HEK293 (cell line): ENCODE measurements around the gene RNU2-1.
A peak's percentile ranks its signal among the peaks of the same experiment; 100 is the strongest.

Source experiments
- BCL11B ChIP-seq: fragments of 450-650 bp; formaldehyde crosslinking; IDR thresholded peaks from 2 replicates; pipeline ENCODE4 v1.5.1; 2016; ENCODE audit warnings: low read depth, missing biosample characterization, missing genetic modification characterization
- OSR2 ChIP-seq: fragments of 450-650 bp; formaldehyde crosslinking; IDR thresholded peaks from 2 replicates; pipeline ENCODE4 v1.5.1; 2016; ENCODE audit warnings: missing biosample characterization, missing genetic modification characterization
- OVOL3 ChIP-seq: fragments of 450-650 bp; formaldehyde crosslinking; IDR thresholded peaks from 2 replicates; pipeline ENCODE4 v1.5.1; 2016; ENCODE audit warnings: missing biosample characterization, missing genetic modification characterization
- REPIN1 ChIP-seq: fragments of 450-650 bp; formaldehyde crosslinking; IDR thresholded peaks from 2 replicates; pipeline ENCODE4 v1.5.1; 2017; ENCODE audit warnings: missing biosample characterization, missing genetic modification characterization, low read depth
- ZBTB7A ChIP-seq: fragments of 450-650 bp; formaldehyde crosslinking; IDR thresholded peaks from 2 replicates; pipeline ENCODE4 v1.5.1; 2016; ENCODE audit warnings: low read depth, missing biosample characterization, missing genetic modification characterization
- ZEB2 ChIP-seq: fragments of 450-650 bp; formaldehyde crosslinking; IDR thresholded peaks from 2 replicates; pipeline ENCODE4 v1.5.1; 2016; ENCODE audit warnings: missing biosample characterization, missing genetic modification characterization
- ZNF132 ChIP-seq: fragments of 450-650 bp; formaldehyde crosslinking; IDR thresholded peaks from 2 replicates; pipeline ENCODE4 v1.5.1; 2017; ENCODE audit warnings: missing biosample characterization, missing genetic modification characterization, borderline replicate concordance
- ZNF169 ChIP-seq: fragments of 450-650 bp; formaldehyde crosslinking; IDR thresholded peaks from 2 replicates; pipeline ENCODE4 v1.5.1; 2016; ENCODE audit warnings: missing biosample characterization, missing genetic modification characterization
- ZNF2 ChIP-seq: fragments of 450-650 bp; formaldehyde crosslinking; IDR thresholded peaks from 2 replicates; pipeline ENCODE4 v1.5.1; 2016; ENCODE audit warnings: missing biosample characterization, missing genetic modification characterization
- ZNF223 ChIP-seq: fragments of 450-650 bp; formaldehyde crosslinking; IDR thresholded peaks from 2 replicates; pipeline ENCODE4 v1.5.1; 2016; ENCODE audit warnings: missing biosample characterization, missing genetic modification characterization
- ZNF266 ChIP-seq: fragments of 450-650 bp; formaldehyde crosslinking; IDR thresholded peaks from 2 replicates; pipeline ENCODE4 v1.5.1; 2016; ENCODE audit warnings: missing biosample characterization, missing genetic modification characterization, low read depth
- ZNF324 ChIP-seq: fragments of 450-650 bp; formaldehyde crosslinking; IDR thresholded peaks from 2 replicates; pipeline ENCODE4 v1.5.1; 2016; ENCODE audit warnings: missing biosample characterization, missing genetic modification characterization
- ZNF350 ChIP-seq: fragments of 450-650 bp; formaldehyde crosslinking; IDR thresholded peaks from 2 replicates; pipeline ENCODE4 v1.5.0; 2017; ENCODE audit warnings: missing biosample characterization, mild to moderate bottlenecking, missing genetic modification characterization
- ZNF366 ChIP-seq: fragments of 450-650 bp; formaldehyde crosslinking; conservative IDR thresholded peaks from 2 replicates; pipeline ENCODE4 v1.5.1; 2016; ENCODE audit warnings: missing biosample characterization, missing genetic modification characterization
- ZNF521 ChIP-seq: fragments of 450-650 bp; formaldehyde crosslinking; IDR thresholded peaks from 2 replicates; pipeline ENCODE4 v1.5.1; 2017; ENCODE audit warnings: missing biosample characterization, mild to moderate bottlenecking, missing genetic modification characterization
- ZNF544 ChIP-seq: fragments of 450-650 bp; formaldehyde crosslinking; IDR thresholded peaks from 2 replicates; pipeline ENCODE4 v1.5.0; 2017; ENCODE audit warnings: missing biosample characterization, missing genetic modification characterization
- ZNF664 ChIP-seq: fragments of 450-650 bp; formaldehyde crosslinking; IDR thresholded peaks from 2 replicates; pipeline ENCODE4 v1.5.1; 2016; ENCODE audit warnings: missing biosample characterization, missing genetic modification characterization
- ZNF776 ChIP-seq: fragments of 450-650 bp; formaldehyde crosslinking; IDR thresholded peaks from 2 replicates; pipeline ENCODE4 v1.5.0; 2017; ENCODE audit warnings: missing biosample characterization, missing genetic modification characterization, borderline replicate concordance
- ZNF830 ChIP-seq: fragments of 450-650 bp; IDR thresholded peaks from 2 replicates; pipeline ENCODE4 v1.5.0; 2018; ENCODE audit warnings: missing biosample characterization, missing genetic modification characterization, low read depth, mild to moderate bottlenecking, moderate library complexity
- TF ChIP-seq, protein P1 (sequence below): fragments of 450-650 bp; formaldehyde crosslinking; IDR thresholded peaks from 2 replicates; pipeline ENCODE4 v1.5.1; 2017; ENCODE audit warnings: missing biosample characterization, missing genetic modification characterization
- TF ChIP-seq, protein P2 (sequence below): fragments of 450-650 bp; formaldehyde crosslinking; IDR thresholded peaks from 2 replicates; pipeline ENCODE4 v1.5.1; 2017; ENCODE audit warnings: missing biosample characterization, missing genetic modification characterization
- TF ChIP-seq, protein P3 (sequence below): fragments of 450-650 bp; formaldehyde crosslinking; IDR thresholded peaks from 2 replicates; pipeline ENCODE4 v1.5.1; 2016; ENCODE audit warnings: missing biosample characterization, missing genetic modification characterization
- TF ChIP-seq, protein P4 (sequence below): fragments of 450-650 bp; formaldehyde crosslinking; IDR thresholded peaks from 2 replicates; pipeline ENCODE4 v1.5.1; 2016; ENCODE audit warnings: missing biosample characterization, missing genetic modification characterization
- TF ChIP-seq, protein P5 (sequence below): fragments of 450-650 bp; formaldehyde crosslinking; IDR thresholded peaks from 2 replicates; pipeline ENCODE4 v1.5.1; 2016; ENCODE audit warnings: missing biosample characterization, missing genetic modification characterization
- TF ChIP-seq, protein P6 (sequence below): fragments of 450-650 bp; formaldehyde crosslinking; IDR thresholded peaks from 2 replicates; pipeline ENCODE4 v1.5.1; 2017; ENCODE audit warnings: missing biosample characterization, missing genetic modification characterization
- TF ChIP-seq, protein P7 (sequence below): fragments of 450-650 bp; formaldehyde crosslinking; IDR thresholded peaks from 2 replicates; pipeline ENCODE4 v1.5.1; 2017; ENCODE audit warnings: missing biosample characterization, missing genetic modification characterization
- TF ChIP-seq, protein P8 (sequence below): fragments of 450-650 bp; formaldehyde crosslinking; IDR thresholded peaks from 2 replicates; pipeline ENCODE4 v1.5.1; 2016; ENCODE audit warnings: missing biosample characterization, missing genetic modification characterization

RNU2-1 gene

DNA sequence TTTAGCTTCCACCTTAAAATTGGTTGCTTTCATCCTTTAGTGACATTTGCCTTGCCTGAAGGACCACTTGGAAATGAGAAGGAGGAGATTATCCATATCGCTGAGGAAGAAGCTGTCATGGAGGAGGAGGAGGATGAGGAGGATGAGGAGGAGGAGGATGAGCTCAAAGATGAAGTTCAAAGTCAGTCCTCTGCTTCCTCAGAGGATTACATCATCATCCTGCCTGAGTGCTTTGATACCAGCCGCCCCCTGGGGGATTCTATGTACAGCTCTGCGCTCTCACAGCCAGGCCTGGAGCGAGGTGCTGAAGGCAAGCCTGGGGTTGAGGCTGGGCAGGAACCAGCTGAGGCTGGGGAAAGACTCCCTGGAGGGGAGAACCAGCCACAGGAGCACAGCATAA is 33.6 kb downstream of the RNU2-1 start (continued):
- TF ChIP-seq ZNF132 (tag by site-specific recombination) (no peak), OSR2 (tag by site-specific recombination) (no peak), ZNF776 (no peak), ZNF830 (tag by site-specific recombination) (no peak), ZNF266 (tag by site-specific recombination) (no peak), ZNF324 (tag by site-specific recombination) (no peak), ZNF544 (tag by site-specific recombination) (no peak), ZNF664 (tag by site-specific recombination) (no peak), ZNF169 (no peak), ZBTB7A (tag by site-specific recombination) (no peak), OVOL3 (tag by site-specific recombination) (no peak), BCL11B (no peak), ZNF2 (tag by site-specific recombination) (0 out of 2 replicates have a peak, but pooled peaks have one; percentile 16), ZNF366 (tag by site-specific recombination) (no peak), ZNF350 (tag by site-specific recombination) (no peak), ZNF223 (tag by site-specific recombination) (no peak), REPIN1 (tag by site-specific recombination) (no peak), ZNF521 (tag by site-specific recombination) (no peak), ZEB2 (tag by site-specific recombination) (no peak)
- TF ChIP-seq, protein P1, sequence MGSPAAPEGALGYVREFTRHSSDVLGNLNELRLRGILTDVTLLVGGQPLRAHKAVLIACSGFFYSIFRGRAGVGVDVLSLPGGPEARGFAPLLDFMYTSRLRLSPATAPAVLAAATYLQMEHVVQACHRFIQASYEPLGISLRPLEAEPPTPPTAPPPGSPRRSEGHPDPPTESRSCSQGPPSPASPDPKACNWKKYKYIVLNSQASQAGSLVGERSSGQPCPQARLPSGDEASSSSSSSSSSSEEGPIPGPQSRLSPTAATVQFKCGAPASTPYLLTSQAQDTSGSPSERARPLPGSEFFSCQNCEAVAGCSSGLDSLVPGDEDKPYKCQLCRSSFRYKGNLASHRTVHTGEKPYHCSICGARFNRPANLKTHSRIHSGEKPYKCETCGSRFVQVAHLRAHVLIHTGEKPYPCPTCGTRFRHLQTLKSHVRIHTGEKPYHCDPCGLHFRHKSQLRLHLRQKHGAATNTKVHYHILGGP (tag by site-specific recombination), result no peak
- TF ChIP-seq, protein P2, sequence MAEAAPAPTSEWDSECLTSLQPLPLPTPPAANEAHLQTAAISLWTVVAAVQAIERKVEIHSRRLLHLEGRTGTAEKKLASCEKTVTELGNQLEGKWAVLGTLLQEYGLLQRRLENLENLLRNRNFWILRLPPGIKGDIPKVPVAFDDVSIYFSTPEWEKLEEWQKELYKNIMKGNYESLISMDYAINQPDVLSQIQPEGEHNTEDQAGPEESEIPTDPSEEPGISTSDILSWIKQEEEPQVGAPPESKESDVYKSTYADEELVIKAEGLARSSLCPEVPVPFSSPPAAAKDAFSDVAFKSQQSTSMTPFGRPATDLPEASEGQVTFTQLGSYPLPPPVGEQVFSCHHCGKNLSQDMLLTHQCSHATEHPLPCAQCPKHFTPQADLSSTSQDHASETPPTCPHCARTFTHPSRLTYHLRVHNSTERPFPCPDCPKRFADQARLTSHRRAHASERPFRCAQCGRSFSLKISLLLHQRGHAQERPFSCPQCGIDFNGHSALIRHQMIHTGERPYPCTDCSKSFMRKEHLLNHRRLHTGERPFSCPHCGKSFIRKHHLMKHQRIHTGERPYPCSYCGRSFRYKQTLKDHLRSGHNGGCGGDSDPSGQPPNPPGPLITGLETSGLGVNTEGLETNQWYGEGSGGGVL (tag by site-specific recombination), result no peak
- TF ChIP-seq, protein P3, sequence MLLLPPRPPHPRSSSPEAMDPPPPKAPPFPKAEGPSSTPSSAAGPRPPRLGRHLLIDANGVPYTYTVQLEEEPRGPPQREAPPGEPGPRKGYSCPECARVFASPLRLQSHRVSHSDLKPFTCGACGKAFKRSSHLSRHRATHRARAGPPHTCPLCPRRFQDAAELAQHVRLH (tag by site-specific recombination), result no peak
- TF ChIP-seq, protein P4, sequence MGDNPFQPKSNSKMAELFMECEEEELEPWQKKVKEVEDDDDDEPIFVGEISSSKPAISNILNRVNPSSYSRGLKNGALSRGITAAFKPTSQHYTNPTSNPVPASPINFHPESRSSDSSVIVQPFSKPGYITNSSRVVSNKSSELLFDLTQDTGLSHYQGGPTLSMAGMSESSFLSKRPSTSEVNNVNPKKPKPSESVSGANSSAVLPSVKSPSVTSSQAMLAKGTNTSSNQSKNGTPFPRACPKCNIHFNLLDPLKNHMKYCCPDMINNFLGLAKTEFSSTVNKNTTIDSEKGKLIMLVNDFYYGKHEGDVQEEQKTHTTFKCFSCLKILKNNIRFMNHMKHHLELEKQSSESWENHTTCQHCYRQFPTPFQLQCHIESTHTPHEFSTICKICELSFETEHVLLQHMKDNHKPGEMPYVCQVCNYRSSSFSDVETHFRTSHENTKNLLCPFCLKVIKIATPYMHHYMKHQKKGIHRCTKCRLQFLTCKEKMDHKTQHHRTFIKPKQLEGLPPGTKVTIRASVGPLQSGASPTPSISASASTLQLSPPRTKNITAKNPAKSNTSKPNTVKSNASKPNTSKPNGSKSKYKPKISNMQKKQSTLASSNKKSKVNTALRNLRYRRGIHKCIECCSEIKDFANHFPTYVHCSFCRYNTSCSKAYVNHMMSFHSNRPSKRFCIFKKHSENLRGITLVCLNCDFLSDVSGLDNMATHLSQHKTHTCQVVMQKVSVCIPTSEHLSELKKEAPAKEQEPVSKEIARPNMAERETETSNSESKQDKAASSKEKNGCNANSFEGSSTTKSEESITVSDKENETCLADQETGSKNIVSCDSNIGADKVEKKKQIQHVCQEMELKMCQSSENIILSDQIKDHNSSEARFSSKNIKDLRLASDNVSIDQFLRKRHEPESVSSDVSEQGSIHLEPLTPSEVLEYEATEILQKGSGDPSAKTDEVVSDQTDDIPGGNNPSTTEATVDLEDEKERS (tag by site-specific recombination), result no peak
- TF ChIP-seq, protein P5, sequence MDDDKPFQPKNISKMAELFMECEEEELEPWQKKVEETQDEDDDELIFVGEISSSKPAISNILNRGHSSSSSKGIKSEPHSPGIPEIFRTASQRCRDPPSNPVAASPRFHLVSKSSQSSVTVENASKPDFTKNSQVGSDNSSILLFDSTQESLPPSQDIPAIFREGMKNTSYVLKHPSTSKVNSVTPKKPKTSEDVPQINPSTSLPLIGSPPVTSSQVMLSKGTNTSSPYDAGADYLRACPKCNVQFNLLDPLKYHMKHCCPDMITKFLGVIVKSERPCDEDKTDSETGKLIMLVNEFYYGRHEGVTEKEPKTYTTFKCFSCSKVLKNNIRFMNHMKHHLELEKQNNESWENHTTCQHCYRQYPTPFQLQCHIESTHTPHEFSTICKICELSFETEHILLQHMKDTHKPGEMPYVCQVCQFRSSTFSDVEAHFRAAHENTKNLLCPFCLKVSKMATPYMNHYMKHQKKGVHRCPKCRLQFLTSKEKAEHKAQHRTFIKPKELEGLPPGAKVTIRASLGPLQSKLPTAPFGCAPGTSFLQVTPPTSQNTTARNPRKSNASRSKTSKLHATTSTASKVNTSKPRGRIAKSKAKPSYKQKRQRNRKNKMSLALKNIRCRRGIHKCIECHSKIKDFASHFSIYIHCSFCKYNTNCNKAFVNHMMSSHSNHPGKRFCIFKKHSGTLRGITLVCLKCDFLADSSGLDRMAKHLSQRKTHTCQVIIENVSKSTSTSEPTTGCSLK (tag by site-specific recombination), result no peak
- TF ChIP-seq, protein P6, sequence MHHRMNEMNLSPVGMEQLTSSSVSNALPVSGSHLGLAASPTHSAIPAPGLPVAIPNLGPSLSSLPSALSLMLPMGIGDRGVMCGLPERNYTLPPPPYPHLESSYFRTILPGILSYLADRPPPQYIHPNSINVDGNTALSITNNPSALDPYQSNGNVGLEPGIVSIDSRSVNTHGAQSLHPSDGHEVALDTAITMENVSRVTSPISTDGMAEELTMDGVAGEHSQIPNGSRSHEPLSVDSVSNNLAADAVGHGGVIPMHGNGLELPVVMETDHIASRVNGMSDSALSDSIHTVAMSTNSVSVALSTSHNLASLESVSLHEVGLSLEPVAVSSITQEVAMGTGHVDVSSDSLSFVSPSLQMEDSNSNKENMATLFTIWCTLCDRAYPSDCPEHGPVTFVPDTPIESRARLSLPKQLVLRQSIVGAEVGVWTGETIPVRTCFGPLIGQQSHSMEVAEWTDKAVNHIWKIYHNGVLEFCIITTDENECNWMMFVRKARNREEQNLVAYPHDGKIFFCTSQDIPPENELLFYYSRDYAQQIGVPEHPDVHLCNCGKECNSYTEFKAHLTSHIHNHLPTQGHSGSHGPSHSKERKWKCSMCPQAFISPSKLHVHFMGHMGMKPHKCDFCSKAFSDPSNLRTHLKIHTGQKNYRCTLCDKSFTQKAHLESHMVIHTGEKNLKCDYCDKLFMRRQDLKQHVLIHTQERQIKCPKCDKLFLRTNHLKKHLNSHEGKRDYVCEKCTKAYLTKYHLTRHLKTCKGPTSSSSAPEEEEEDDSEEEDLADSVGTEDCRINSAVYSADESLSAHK (tag by site-specific recombination), result no peak
- TF ChIP-seq, protein P7, sequence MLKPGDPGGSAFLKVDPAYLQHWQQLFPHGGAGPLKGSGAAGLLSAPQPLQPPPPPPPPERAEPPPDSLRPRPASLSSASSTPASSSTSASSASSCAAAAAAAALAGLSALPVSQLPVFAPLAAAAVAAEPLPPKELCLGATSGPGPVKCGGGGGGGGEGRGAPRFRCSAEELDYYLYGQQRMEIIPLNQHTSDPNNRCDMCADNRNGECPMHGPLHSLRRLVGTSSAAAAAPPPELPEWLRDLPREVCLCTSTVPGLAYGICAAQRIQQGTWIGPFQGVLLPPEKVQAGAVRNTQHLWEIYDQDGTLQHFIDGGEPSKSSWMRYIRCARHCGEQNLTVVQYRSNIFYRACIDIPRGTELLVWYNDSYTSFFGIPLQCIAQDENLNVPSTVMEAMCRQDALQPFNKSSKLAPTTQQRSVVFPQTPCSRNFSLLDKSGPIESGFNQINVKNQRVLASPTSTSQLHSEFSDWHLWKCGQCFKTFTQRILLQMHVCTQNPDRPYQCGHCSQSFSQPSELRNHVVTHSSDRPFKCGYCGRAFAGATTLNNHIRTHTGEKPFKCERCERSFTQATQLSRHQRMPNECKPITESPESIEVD (tag by site-specific recombination), result no peak
- TF ChIP-seq, protein P8, sequence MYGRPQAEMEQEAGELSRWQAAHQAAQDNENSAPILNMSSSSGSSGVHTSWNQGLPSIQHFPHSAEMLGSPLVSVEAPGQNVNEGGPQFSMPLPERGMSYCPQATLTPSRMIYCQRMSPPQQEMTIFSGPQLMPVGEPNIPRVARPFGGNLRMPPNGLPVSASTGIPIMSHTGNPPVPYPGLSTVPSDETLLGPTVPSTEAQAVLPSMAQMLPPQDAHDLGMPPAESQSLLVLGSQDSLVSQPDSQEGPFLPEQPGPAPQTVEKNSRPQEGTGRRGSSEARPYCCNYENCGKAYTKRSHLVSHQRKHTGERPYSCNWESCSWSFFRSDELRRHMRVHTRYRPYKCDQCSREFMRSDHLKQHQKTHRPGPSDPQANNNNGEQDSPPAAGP (tag by site-specific recombination), result no peak
